Measurements from ENCODE around the gene IL25.

IL25 gene

GRCh38 chr14:23349156-23349845 is 23.3 kb upstream of the IL25 start:
- TF ChIP-seq CTCF (IDR thresholded peaks at IDR 0.05), result no peak

- TF ChIP-seq CTCF (IDR thresholded peaks at IDR 0.05), result no peak; the same call in 1 of the 2 replicates
These were observed 20.7 kb upstream of the IL25 start for GRCh38 chr14:23351681-23352505.

GRCh38 chr14:23352506-23353432 is 19.8 kb upstream of the IL25 start, which contains the start of gene SLC22A17:
Gene SLC22A17 (minus strand): TSS chr14:23352887.
- no peak for TF ChIP-seq CTCF (IDR thresholded peaks at IDR 0.05)

GRCh38 chr14:23353433-23353780 is 19.2 kb upstream of the IL25 start:
- no peak for TF ChIP-seq CTCF (IDR thresholded peaks at IDR 0.05)

GRCh38 chr14:23354990-23355389 is 17.6 kb upstream of the IL25 start:
- TF ChIP-seq CTCF (IDR thresholded peaks at IDR 0.05), result no peak

GRCh38 chr14:23355871-23356435 is 16.7 kb upstream of the IL25 start:
- TF ChIP-seq CTCF (IDR thresholded peaks at IDR 0.05), result no peak

GRCh38 chr14:23356662-23357061 is 15.9 kb upstream of the IL25 start:
- TF ChIP-seq CTCF (IDR thresholded peaks at IDR 0.05), result no peak

Data from LNCAP (cell line).